Hematopoietic multipotent progenitor cell treated with erythropoietin and hydrocortisone succinate and interleukin-3 and kit ligand, for 15 days (in vitro differentiated cells): ENCODE data around the gene NOD1.

ENCODE experiments used
- DNase-seq: peaks from one replicate; pipeline ENCODE4 v3.0.0-alpha.2; 2015; ENCODE audit warnings: low spot score

The NOD1 gene

GRCh38 chr7:30469303-30469702, 9.3 kb downstream of the NOD1 start:
- DNase-seq, result no peak

GRCh38 chr7:30468791-30469190, 9.8 kb downstream of the NOD1 start:
- no peak for DNase-seq

GRCh38 chr7:30468041-30468440, 10.5 kb downstream of the NOD1 start:
- DNase-seq, result no peak

- no peak for DNase-seq
Observed at GRCh38 chr7:30467271-30467670, 11.3 kb downstream of the NOD1 start.

GRCh38 chr7:30466266-30466665, 12.3 kb downstream of the NOD1 start:
- DNase-seq, result no peak

- no peak for DNase-seq
Observed at GRCh38 chr7:30465811-30466180, 12.8 kb downstream of the NOD1 start.

GRCh38 chr7:30465046-30465810, 13.4 kb downstream of the NOD1 start:
- DNase-seq, result no peak

- no peak for DNase-seq
Observed at GRCh38 chr7:30464231-30464671, 14.3 kb downstream of the NOD1 start.

GRCh38 chr7:30463405-30464145, 15.0 kb downstream of the NOD1 start:
- DNase-seq, result no peak

GRCh38 chr7:30462179-30462578, 16.4 kb downstream of the NOD1 start:
- no peak for DNase-seq

GRCh38 chr7:30460246-30460633, 18.3 kb downstream of the NOD1 start:
- DNase-seq, result no peak

- DNase-seq, result no peak
Observed at GRCh38 chr7:30459591-30460245, 18.9 kb downstream of the NOD1 start.

- no peak for DNase-seq
Observed at GRCh38 chr7:30458311-30458710, 20.3 kb downstream of the NOD1 start.

- DNase-seq, result no peak
Observed at GRCh38 chr7:30453921-30454320, 24.7 kb downstream of the NOD1 start.

- no peak for DNase-seq
Observed at GRCh38 chr7:30453016-30453415, 25.6 kb downstream of the NOD1 start.

GRCh38 chr7:30452280-30452930, 26.2 kb downstream of the NOD1 start:
- no peak for DNase-seq

- no peak for DNase-seq
Observed at GRCh38 chr7:30451539-30452279, 26.9 kb downstream of the NOD1 start.

- no peak for DNase-seq
Observed at GRCh38 chr7:30450983-30451497, 27.5 kb downstream of the NOD1 start.

GRCh38 chr7:30450240-30450982, 28.2 kb downstream of the NOD1 start:
- no peak for DNase-seq

- no peak for DNase-seq
Observed at GRCh38 chr7:30448461-30449189, 30.0 kb downstream of the NOD1 start.
